ENCODE measurements around the gene STAT5A.
"Not testable (repeated sequence)": the region's sequence is repeated elsewhere in the genome, so short reads cannot be mapped to it uniquely, and the experiment has no call there.

The STAT5A gene

DNA sequence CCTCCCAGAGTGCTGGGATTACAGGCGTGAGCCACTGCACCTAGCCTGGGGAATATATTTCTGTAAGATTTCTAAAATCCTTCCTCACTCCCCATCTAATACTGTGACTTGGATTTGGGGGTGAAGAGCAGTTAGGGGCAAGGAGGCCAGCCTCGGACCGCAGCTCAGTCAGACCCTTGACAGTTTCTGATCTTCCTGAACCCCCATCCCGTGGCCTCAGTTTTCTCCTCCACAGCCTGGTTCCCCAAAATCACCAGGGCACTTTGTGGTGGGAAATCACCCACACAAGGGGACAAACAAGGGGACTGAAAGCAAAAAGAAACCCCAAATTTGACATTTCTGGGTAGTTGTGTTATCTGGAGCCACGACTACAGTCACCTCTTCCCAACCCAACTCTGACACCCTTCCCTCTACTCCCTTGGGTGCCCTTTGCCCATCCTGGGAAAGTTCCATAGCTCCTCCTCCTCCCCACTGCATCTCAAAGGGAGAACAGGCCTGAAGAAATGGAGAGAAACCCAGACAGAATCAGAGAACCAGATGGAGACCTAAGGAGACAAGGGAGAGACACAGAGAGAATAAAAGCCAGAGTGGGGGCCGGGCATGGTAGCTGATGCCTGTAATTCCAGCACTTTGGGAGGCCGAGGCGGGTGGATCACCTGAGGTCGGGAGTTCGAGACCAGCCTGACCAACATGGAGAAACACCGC lies 2.8 kb upstream of the STAT5A start:
- no peak for DNase-seq (ENCODE audit: low read depth in 2 of 2)

DNA sequence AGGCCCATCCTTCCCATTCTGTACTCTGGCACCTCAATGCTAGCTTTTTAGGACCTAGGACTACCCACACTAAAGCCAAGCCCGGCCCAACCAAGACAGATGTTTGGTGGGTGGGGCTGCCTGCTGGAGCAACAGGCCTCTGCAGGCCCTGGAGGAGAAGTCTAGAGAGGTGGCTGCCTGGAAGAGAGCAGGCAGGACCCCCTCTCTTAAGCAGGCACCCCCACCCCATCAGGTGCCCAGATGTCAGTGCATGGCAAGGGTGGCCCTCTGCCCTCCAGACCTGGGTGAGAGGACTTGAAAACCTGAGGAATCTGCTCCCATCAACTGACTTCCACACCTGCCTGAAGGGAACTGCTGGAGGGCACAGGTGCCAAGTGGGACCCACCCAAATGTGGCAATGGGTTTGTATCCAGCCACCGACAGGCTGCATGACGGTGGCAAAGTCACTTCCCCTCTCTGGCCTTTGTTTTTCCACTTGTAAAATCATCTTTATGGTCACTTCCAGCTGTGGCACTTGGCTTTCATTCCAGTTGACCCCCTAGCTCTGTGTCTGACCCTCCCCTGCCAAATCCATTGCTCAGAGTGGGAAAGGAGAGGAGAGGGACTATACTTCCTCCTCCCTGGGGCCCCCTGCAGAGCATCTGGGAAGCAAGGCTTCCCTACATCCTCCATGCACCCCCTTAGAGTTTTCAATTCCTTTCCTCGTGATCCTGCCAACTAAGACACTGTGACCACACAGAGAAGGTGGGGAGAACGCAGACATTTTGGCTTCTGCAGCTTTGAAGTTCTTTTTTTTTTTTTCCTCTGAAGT lies 1.7 kb upstream of the STAT5A start:
- no peak for DNase-seq (ENCODE audit: low read depth in 2 of 2)

DNA sequence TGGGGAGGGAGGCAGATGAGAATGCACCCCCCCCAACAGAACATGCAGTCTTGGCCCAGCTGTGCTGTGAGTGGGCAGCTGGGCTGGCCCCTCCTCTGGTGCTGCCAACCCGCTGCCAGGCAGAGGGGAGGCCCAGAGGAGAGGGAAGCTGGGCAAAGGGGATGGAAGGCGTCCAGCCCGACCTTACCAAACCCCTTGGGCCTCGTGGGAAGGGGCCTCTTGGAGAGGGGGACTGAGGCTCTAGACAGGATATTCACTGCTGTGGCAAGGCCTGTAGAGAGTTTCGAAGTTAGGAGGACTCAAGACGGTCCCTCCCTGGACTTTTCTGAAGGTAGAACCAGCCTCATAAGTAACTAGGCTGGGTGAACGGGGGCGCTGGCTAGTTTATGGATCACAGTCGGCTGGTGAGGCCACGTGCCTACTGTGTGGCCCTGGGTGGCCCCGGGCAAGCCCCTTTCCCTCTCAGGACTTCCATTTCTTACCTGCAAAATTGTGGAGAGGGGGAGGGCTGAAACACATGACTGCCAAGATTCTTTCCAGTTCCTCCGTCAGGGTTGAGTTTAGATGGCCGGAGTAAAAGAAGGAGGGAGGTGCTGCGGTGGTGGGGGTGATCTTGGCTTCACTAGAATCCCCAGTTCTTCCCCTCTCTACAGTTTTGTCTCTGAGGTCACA lies 857 bp upstream of the STAT5A start:
- DNase-seq (ENCODE audit: low read depth in 2 of 2) = peak in 1 of 2 donors; percentile 34

- DNase-seq (ENCODE audit: low read depth in 2 of 2) = peak; percentile 38 to 39
These were observed 709 bp downstream of the STAT5A start for GRCh38 chr17:42288803-42289610.

- peak; percentile 55 to 61 for DNase-seq (ENCODE audit: low read depth in 2 of 2)
These were observed 1.4 kb downstream of the STAT5A start for GRCh38 chr17:42289611-42290181.

DNA sequence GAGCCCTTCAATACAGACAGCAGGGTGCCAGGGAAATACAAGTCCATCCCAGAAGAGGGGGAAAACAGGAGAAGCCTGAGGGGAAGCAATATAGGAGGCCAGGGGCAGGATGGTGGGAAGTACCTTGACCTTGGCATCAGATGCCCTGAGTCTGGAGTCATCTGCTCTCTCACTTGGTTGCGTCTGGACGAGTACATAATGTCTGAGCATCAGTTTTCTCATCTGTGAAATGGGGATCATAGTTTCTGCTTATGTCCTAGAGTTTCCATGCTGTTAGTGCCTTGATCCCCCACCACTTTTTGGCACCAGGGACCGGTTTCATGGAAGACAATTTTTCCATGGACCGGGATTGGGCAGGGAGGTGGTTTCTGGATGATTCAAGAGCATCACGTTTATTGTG lies 2.3 kb downstream of the STAT5A start:
- DNase-seq (ENCODE audit: low read depth in 2 of 2) = no peak

DNA sequence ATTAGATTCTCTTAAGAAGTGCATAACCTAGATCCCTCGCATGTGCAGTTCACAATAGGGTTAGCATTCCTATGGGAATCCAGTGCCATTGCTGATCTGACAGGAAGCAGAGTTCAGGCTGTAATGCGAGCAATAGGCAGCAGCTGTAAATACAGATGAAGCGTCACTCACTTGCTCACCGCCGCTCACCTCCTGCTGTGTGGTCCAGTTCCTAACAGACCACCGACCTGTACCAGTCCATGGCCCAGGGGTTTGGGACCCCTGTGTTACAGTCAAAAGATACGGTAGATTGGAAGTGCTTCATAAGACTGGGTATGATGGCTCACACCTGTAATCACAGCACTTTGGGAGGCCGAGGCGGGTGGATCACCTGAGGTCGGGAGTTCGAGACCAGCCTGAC lies 2.8 kb downstream of the STAT5A start:
- no peak for DNase-seq (ENCODE audit: low read depth in 2 of 2)

GRCh38 chr17:42294469-42295398 lies 6.4 kb downstream of the STAT5A start:
- no peak for DNase-seq (ENCODE audit: low read depth in 2 of 2)

DNA sequence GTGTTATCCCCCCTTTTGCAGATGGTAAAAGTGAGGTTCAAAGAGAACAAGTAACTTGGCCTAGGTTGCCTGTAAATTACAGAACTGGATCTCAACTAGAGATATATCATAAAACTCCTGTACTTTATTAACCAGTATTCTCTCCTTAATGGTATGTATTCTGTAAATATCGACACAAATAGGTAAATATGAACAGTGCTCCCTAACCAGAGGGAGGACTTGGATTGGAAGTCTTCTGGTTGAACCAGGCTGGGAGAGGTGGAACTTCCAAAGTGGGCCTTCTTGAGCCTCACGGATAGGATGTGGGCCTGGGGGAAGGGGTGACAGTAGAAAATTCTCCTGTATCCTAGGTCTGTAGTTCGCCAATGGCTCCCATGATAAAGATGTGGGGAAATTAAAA lies 7.7 kb downstream of the STAT5A start:
- DNase-seq (ENCODE audit: low read depth in 2 of 2) = no peak

DNA sequence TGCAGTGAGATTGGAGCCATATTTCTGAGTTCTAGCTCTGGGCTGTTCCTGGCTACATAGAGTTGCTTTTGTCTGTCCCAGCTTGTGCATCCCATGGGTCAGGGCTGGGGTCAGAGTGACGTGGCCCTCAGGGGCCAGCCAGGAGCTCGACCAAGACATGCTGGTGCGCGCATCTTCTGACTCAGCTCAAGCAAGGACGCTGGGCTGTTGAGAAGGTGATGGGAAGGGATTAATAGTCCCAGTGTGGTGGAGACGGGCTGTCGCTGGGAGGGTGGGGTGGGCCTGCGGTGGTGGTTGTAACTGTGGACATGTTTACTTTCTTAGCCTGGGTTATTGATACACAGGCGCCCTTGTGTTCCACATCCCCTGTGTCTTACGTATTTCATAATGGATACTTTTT lies 9.5 kb downstream of the STAT5A start:
- not testable (repeated sequence) for DNase-seq (ENCODE audit: low read depth in 2 of 2)

DNA sequence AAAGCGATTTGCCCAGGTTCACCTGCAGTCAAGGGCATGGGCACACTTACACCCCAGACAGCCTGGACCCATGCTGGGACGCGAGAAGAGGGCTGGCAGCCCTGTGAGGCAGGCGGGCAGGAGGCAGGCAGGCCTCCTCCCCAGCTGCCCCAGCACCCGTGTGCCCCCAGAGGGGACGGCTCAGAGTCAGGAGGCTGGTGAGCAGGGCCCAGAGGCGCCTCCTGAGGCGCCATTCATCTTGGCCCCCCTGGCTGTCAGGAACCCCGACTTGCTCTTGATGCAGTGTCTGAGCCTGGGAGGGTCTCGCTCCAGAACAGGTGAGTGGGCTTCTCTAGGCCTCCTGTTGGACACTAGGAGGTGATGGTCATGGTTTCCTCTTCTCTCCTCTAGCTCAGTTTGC lies 11.1 kb downstream of the STAT5A start:
- not testable (repeated sequence) for DNase-seq (ENCODE audit: low read depth in 2 of 2)

DNA sequence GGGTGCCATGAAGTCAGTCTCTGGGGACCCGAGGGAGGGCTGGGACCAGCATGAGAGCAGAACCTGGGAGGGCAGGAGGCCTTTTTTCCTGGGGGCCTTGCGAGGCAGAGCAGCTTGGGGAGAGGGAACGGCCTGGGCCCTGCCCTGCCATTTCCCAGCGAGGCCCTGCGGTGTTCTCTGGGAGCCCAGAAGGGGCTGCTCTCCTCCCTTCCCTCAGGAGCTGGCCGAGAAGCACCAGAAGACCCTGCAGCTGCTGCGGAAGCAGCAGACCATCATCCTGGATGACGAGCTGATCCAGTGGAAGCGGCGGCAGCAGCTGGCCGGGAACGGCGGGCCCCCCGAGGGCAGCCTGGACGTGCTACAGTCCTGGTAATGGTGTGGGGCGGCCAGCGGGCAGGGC lies 11.6 kb downstream of the STAT5A start:
- DNase-seq (ENCODE audit: low read depth in 2 of 2) = not testable (repeated sequence)

GRCh38 chr17:42301022-42301421 lies 12.7 kb downstream of the STAT5A start:
- DNase-seq (ENCODE audit: low read depth in 2 of 2) = no peak

GRCh38 chr17:42303694-42304093 lies 15.4 kb downstream of the STAT5A start:
- DNase-seq (ENCODE audit: low read depth in 2 of 2) = no peak

GRCh38 chr17:42304187-42305030 lies 16.1 kb downstream of the STAT5A start:
- no peak for DNase-seq (ENCODE audit: low read depth in 2 of 2)

DNA sequence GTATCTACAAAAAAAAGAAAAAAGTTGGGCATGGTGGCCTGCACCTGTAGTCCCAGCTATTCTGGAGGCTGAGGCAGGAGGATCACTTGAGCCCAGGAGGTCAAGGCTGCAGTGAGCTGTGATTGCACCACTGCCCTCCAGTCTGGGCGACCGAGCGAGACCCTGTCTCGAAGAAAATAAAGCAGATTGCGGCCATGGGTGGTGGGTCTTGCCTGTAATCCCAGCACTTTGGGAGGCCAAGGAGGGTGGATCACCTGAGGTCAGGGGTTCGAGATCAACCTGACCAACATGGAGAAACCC lies 16.7 kb downstream of the STAT5A start:
- not testable (repeated sequence) for DNase-seq (ENCODE audit: low read depth in 2 of 2)

DNA sequence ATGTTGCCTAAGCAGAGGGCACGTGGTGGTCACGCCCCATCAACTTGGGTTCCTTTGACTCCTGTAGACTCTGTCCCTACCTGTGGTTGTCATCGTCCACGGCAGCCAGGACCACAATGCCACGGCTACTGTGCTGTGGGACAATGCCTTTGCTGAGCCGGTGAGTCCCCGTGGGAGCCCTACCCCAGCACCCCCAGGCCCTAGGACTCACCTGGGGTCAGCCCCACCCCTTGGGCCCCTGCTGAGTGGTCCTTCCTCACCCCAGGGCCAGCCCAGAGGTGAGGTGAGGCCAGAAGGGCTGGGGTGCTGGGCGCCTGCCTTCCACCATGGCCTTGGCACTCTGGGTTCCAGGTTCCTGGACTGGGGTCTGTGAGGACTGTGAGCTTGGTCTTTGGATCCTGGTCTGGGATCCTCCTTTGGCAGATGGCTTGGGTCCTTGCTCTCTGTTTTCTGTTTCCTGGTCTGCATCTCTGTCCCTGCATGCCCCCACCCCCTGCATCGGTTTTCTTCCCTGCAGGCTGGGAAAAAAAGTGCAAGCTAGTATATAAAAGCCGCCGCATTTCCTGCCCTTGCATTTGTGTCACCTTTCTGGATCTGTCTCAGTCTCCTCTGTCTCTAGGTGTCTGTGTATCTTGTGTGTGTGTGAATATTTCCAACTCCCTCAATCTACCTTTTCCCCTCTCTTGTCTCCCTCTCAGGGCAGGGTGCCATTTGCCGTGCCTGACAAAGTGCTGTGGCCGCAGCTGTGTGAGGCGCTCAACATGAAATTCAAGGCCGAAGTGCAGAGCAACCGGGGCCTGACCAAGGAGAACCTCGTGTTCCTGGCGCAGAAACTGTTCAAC lies 17.5 kb downstream of the STAT5A start:
- no peak for DNase-seq (ENCODE audit: low read depth in 2 of 2)

GRCh38 chr17:42306385-42306667 lies 18.0 kb downstream of the STAT5A start:
- DNase-seq (ENCODE audit: low read depth in 2 of 2) = no peak

DNA sequence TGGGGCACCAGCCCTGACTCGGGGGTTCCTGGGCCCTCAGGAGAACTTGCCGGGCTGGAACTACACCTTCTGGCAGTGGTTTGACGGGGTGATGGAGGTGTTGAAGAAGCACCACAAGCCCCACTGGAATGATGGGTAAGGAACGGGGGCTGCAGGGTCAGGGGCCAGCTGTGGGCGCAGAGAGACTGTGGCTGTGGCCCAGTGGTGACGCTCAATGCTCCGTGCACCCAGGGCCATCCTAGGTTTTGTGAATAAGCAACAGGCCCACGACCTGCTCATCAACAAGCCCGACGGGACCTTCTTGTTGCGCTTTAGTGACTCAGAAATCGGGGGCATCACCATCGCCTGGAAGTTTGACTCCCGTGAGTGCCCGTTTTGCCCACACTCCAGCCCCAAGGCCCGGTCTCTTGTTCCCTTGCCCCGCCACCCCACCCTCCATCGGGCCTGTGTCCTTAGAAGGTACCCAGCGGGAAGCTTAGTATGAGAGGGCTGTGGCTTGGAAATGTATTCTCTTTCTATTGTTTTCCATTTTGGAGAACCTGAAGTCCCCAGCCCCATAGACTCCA lies 19.1 kb downstream of the STAT5A start:
- no peak for DNase-seq (ENCODE audit: low read depth in 2 of 2)
